Left lung (tissue), 10 donors: ENCODE data around the gene LINC01488. TPM values are rescaled to one million over a fixed set of nuclear protein-coding genes. Genes with fewer than 3 reads are reported as not detected.

ENCODE experiments used
- ATAC-seq: fragments of 200-7000 bp; cut with Tn5 transposase; one replicate; pipeline ENCODE4 v1.9.1; 2020; ENCODE audit warnings: moderate library complexity
- DNase-seq, 4 donors: peaks; one replicate each; pipeline ENCODE4 v3.0.0-alpha.2; 2013 to 2020
- H3K27ac ChIP-seq, 2 donors: fragments of 200-600 bp; sonication (generic) in 1 of 2; one replicate each; pipeline versions ENCODE4 v1.5.0 to v1.8.0; 2020 to 2021
- H3K27me3 ChIP-seq, 2 donors: fragments of 200-600 bp; sonication (generic) in 1 of 2; one replicate each; pipeline versions ENCODE4 v1.5.0 to v1.8.0; 2020 to 2021
- H3K36me3 ChIP-seq, 2 donors: fragments of 200-600 bp; sonication (generic) in 1 of 2; one replicate each; pipeline versions ENCODE4 v1.5.0 to v1.8.0; 2020 to 2021
- H3K4me1 ChIP-seq, 2 donors: fragments of 200-600 bp; one replicate each; pipeline ENCODE4 v1.8.0; 2021
- H3K4me3 ChIP-seq, 2 donors: fragments of 200-600 bp; sonication (generic) in 1 of 2; one replicate each; pipeline versions ENCODE4 v1.5.0 to v1.8.0; 2020 to 2021; ENCODE audit warnings: mild to moderate bottlenecking in 1 of 2
- H3K9me3 ChIP-seq, 2 donors: fragments of 200-600 bp; sonication (generic) in 1 of 2; one replicate each; pipeline versions ENCODE4 v1.5.0 to v1.8.0; 2020 to 2021
- CTCF ChIP-seq, 2 donors: fragments of 200-600 bp; sonication (generic) in 1 of 2; IDR thresholded peaks; one replicate each; pipeline versions ENCODE4 v1.5.0 to v1.8.0; 2021; ENCODE audit warnings: antibody characterized with exemption in 2 of 2
- intact Hi-C, 2 donors: fragments of 100-400 bp; cut with DNase I; formaldehyde crosslinking; loops; one replicate each; pipeline versions ENCODE4 v1.11.2 to v1.14.2; 2022
- polyA plus RNA-seq, 6 donors: library from polyadenylated mRNA; unstranded; fragments of 120-200 nt; gene quantifications; one replicate each; pipeline ENCODE4 v1.2.1, GENCODE V29; 2013; ENCODE audit not compliant: insufficient read length in 6 of 6
- total RNA-seq, 2 donors: library from RNA; stranded (reverse); fragmentation: NEBNext Ultra II Directional; extraction: Animal tissue kit (Norgen Biotek cat#: 25700); gene quantifications; one replicate each; pipeline ENCODE4 v1.2.1, GENCODE V29; 2021
- donor health status: DM: no; HTN: yes; CAD: no.
- donor health status: DM: no; HTN: no; CAD: no.

The LINC01488 gene
- total and polyA plus RNA-seq, 8 donors: 0.04 to 0.12 (median 0.07) TPM; not detected in 2

DNA sequence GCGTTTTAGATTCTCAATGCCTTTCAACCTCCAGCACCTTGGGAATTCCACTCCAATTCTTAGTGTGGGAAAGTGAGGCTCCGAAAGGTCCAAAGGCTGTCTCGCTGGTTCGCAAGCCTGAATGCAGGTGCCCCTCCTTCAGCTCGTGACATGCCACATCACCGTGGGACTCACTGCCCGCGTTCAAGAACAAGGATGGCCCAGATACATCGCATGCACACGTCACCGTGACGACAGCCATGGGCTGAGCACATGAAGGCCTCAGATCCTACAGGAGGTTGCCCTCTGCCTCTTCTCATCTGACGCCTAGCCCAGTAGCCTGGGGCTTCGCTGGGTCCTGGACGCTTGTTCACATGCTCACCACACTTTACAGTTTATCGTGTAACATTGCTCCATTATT lies 4.4 kb upstream of the LINC01488 start:
- Histone ChIP-seq H3K36me3 (no peaks in the 10 kb centered on the region), H3K4me1 (peaks cover 0 to 6% of the 10 kb centered on the region in 2 donors), H3K4me3 (no peak overlapping the region), H3K9me3 (peaks cover 0 to 8% of the 10 kb centered on the region in 2 donors), H3K27me3 (peaks cover 0 to 1% of the 10 kb centered on the region in 2 donors), H3K27ac (no peak overlapping the region)
- intact Hi-C loops: no loop called here
- ATAC-seq: no peak
- DNase-seq: peak in 1 of 4 donors; percentile 57
- TF ChIP-seq CTCF (IDR thresholded peaks at IDR 0.05): no peak

DNA sequence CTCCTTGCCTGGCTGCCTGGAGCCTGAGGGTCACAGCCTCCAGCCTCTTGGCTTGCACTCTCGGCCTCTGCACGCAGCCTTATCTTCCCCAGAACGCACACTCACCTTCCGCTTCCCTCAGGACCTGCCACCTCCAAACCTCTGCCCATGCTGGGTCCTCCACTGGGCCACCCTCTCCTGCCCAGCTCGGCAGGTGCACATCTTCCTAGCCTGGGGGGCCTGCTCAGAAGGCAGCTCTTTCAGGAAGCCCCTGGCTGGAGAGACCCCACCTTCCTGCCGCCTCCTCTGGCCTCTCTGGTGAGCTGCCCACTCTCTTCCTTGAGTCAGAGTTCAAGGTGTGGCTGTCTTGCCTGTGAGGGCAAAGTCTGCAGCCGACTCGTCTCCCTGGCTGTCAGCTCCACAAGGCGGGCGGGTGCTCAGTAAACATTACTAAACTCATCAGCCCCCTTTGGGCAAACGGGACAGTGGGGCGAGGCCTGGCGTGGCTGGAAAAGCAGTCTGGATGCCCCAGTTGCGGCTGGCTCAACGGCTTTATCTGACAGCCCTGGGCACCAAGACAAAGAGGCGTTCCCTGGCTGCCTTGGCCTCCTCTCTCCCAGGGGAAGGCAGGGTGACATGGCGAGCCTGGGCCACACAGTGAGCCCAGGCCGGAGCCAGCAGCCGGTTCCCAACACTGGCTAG lies 1.7 kb upstream of the LINC01488 start:
- intact Hi-C loops: no loop called here
- DNase-seq (peak in 1 of 4 donors; percentile 69), ATAC-seq (no peak)
- no peaks in the 10 kb centered on the region for H3K36me3 ChIP-seq
- peaks cover 0 to 10% of the 10 kb centered on the region in 2 donors for H3K4me1 ChIP-seq
- no peak overlapping the region for H3K27ac ChIP-seq
- no peaks in the 10 kb centered on the region for H3K9me3 ChIP-seq
- no peak overlapping the region for H3K4me3 ChIP-seq
- no peak for TF ChIP-seq CTCF (IDR thresholded peaks at IDR 0.05)
- H3K27me3 ChIP-seq: no peaks in the 10 kb centered on the region

DNA sequence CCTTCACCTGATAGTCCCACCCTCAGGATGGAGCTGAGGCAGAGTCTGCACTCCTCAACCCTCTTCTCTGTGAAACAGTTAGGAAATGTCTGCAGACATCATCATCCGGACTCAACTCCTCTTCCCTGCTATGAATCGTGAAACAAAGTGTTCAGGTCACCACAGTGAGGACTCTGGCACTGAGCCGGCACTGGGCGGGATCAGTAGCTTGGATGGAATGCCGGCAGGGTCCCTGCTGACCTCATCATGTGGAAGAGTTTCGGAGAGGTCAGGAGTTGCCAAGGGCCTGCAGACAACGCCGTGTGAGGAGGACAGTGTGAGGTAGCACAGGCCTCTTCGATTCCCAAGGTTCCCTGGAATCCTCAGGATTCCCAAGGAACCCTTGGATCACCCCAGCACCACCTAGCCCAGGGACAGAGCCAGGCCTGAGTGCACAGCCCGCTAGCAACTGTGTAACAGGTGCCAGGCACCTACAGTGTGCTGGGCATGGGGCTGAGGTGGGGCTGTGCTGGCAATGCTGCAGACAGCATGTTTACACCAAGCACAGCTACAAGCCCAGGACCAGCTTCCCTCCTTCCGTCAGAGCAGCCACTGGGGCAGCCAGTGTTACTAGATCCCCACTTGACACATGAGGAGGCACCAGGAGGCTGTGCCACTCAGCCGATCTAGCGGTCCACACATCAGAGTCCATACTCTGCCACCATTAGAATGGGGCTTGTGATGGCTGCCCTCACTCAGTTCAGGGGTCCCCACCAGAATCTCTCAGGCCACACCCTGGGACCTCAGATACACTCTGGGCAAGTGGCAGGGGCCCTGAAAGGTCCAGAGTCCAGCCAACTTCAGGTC lies 693 bp upstream of the LINC01488 start:
- Histone ChIP-seq H3K4me3 (no peak overlapping the region), H3K27ac (no peak overlapping the region), H3K27me3 (no peaks in the 10 kb centered on the region), H3K9me3 (no peaks in the 10 kb centered on the region), H3K36me3 (no peaks in the 10 kb centered on the region), H3K4me1 (peaks cover 0 to 10% of the 10 kb centered on the region in 2 donors)
- ATAC-seq: no peak
- no peak for TF ChIP-seq CTCF (IDR thresholded peaks at IDR 0.05)
- DNase-seq: peak in 1 of 4 donors; percentile 58
- intact Hi-C loops: no loop called here

GRCh38 chr11:69482322-69482721 lies 859 bp downstream of the LINC01488 start:
- no peak for TF ChIP-seq CTCF (IDR thresholded peaks at IDR 0.05)
- ATAC-seq: no peak
- Histone ChIP-seq H3K27me3 (no peaks in the 10 kb centered on the region), H3K9me3 (no peaks in the 10 kb centered on the region), H3K4me1 (peaks cover 0 to 10% of the 10 kb centered on the region in 2 donors), H3K4me3 (no peak overlapping the region), H3K36me3 (no peaks in the 10 kb centered on the region), H3K27ac (no peak overlapping the region)
- intact Hi-C loops: no loop called here
- no peak for DNase-seq

DNA sequence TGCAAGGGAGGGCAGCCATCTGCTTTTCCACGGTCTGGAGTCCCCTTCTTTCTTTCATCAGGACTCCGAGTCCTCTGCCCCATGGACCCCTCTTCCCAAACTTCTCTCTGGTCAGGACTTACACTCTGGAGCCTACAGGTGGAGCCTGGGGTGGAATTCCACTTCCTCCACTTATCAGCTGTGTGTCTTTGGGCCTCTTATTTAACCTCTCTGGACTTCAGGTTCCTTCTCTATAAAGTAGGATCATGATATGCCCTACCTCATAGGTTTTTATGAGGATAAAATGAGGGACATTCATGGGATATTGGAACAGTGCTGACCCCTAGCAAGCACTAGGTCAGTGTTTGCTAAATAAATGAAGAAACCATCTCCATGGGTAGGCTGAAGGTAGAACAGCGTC lies 1.7 kb downstream of the LINC01488 start:
- TF ChIP-seq CTCF (IDR thresholded peaks at IDR 0.05): no peak
- H3K4me3 ChIP-seq: no peak overlapping the region
- no peak for ATAC-seq
- H3K27me3 ChIP-seq: no peaks in the 10 kb centered on the region
- H3K27ac ChIP-seq: no peak overlapping the region
- no peaks in the 10 kb centered on the region for H3K36me3 ChIP-seq
- H3K4me1 ChIP-seq: peaks cover 0 to 10% of the 10 kb centered on the region in 2 donors
- intact Hi-C loops: no loop called here
- no peaks in the 10 kb centered on the region for H3K9me3 ChIP-seq
- no peak for DNase-seq
